MM.1S (cell line): Measurements from ENCODE around the gene RICTOR.

ENCODE experiments used
- CTCF ChIP-seq: fragments of 300-600 bp; sonication (generic); IDR thresholded peaks from 2 replicates; pipeline ENCODE4 v1.5.1; 2016; ENCODE audit warnings: antibody characterized with exemption, low read length, mixed read lengths
- EZH2 ChIP-seq: fragments of 300-600 bp; sonication (generic); optimal IDR thresholded peaks from 2 replicates; pipeline ENCODE3; 2017; ENCODE audit warnings: low read depth, mild to moderate bottlenecking, antibody characterized with exemption, low read length, mixed read lengths

- TF ChIP-seq CTCF (no peak), EZH2 (no peak)
These were observed 49.3 kb downstream of the RICTOR start for GRCh38 chr5:39024884-39025283.
